CD4-positive, alpha-beta T cell treated with Interleukin-12 subunit alpha and Interleukin-12 subunit beta, for 1 hour (primary cell): ENCODE results near the gene EPN3.
A peak's percentile ranks its signal among the peaks of the same experiment; 100 is the strongest.

Source experiments
- DNase-seq: peaks from one replicate; pipeline ENCODE4 v3.0.0-alpha.2; 2020

The EPN3 gene

GRCh38 chr17:50532452-50533024 is at the start of gene EPN3:
Gene EPN3, plus strand, starts transcription at chr17:50532735. Its CDS starts 3,822 bp downstream, at chr17:50536557.
- DNase-seq, result no peak

- DNase-seq, result no peak
Observed at GRCh38 chr17:50483266-50483665, 49.3 kb upstream of the EPN3 start.

- no peak for DNase-seq
Observed at GRCh38 chr17:50484386-50485155, 48.0 kb upstream of the EPN3 start.

- DNase-seq, result no peak
Observed at GRCh38 chr17:50487213-50488096, 45.1 kb upstream of the EPN3 start.

GRCh38 chr17:50488880-50489279 is 43.7 kb upstream of the EPN3 start:
- DNase-seq, result no peak

GRCh38 chr17:50491505-50491904 is 41.0 kb upstream of the EPN3 start:
- no peak for DNase-seq

- DNase-seq, result no peak
Observed at GRCh38 chr17:50492214-50492613, 40.3 kb upstream of the EPN3 start.

GRCh38 chr17:50493744-50494143 is 38.8 kb upstream of the EPN3 start:
- DNase-seq, result no peak

- no peak for DNase-seq
Observed at GRCh38 chr17:50495217-50495823, 37.2 kb upstream of the EPN3 start.

- DNase-seq, result no peak
Observed at GRCh38 chr17:50495918-50496317, 36.6 kb upstream of the EPN3 start.

- DNase-seq, result no peak
Observed at GRCh38 chr17:50498021-50498874, 34.3 kb upstream of the EPN3 start.

- no peak for DNase-seq
Observed at GRCh38 chr17:50499270-50499669, 33.3 kb upstream of the EPN3 start.

- DNase-seq, result no peak
Observed at GRCh38 chr17:50499721-50500120, 32.8 kb upstream of the EPN3 start.

- DNase-seq, result peak; percentile 40
Observed at GRCh38 chr17:50501054-50501453, 31.5 kb upstream of the EPN3 start.

- no peak for DNase-seq
Observed at GRCh38 chr17:50502301-50502990, 30.1 kb upstream of the EPN3 start.

- no peak for DNase-seq
Observed at GRCh38 chr17:50505591-50506130, 26.9 kb upstream of the EPN3 start.

GRCh38 chr17:50506298-50506697 is 26.2 kb upstream of the EPN3 start:
- DNase-seq, result no peak

- DNase-seq, result peak; percentile 80
Observed at GRCh38 chr17:50507871-50508572, 24.5 kb upstream of the EPN3 start, which contains the start of gene MYCBPAP. Gene MYCBPAP, plus strand, starts transcription at chr17:50508439. Its CDS starts 236 bp downstream, at chr17:50508675.

GRCh38 chr17:50508573-50509460 is 23.7 kb upstream of the EPN3 start:
- no peak for DNase-seq
